ENCODE data around the gene NPAS3. TPM values are rescaled to one million over a fixed set of nuclear protein-coding genes. Genes with fewer than 3 reads are reported as not detected.
A peak's percentile ranks its signal among the peaks of the same experiment; 100 is the strongest.

Gene NPAS3
- total RNA-seq, 1 donor = 0.86 TPM

GRCh38 chr14:33734387-33734786, 795.7 kb downstream of the NPAS3 start:
- DNase-seq (ENCODE audit: low read depth) = no peak
- no peak overlapping the region for H3K4me3 ChIP-seq (ENCODE audit: low read depth, low read length)
- TF ChIP-seq, protein P1, sequence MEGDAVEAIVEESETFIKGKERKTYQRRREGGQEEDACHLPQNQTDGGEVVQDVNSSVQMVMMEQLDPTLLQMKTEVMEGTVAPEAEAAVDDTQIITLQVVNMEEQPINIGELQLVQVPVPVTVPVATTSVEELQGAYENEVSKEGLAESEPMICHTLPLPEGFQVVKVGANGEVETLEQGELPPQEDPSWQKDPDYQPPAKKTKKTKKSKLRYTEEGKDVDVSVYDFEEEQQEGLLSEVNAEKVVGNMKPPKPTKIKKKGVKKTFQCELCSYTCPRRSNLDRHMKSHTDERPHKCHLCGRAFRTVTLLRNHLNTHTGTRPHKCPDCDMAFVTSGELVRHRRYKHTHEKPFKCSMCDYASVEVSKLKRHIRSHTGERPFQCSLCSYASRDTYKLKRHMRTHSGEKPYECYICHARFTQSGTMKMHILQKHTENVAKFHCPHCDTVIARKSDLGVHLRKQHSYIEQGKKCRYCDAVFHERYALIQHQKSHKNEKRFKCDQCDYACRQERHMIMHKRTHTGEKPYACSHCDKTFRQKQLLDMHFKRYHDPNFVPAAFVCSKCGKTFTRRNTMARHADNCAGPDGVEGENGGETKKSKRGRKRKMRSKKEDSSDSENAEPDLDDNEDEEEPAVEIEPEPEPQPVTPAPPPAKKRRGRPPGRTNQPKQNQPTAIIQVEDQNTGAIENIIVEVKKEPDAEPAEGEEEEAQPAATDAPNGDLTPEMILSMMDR (IDR thresholded peaks at IDR 0.05; ENCODE audit: insufficient read depth, low read depth, low read length) = no peak

- TF ChIP-seq, protein P1 (IDR thresholded peaks at IDR 0.05; ENCODE audit: insufficient read depth, low read depth, low read length) = no peak
- DNase-seq (ENCODE audit: low read depth) = no peak
- H3K4me3 ChIP-seq (ENCODE audit: low read depth, low read length) = no peak overlapping the region
Observed at GRCh38 chr14:33736299-33736825, 797.7 kb downstream of the NPAS3 start.

DNA sequence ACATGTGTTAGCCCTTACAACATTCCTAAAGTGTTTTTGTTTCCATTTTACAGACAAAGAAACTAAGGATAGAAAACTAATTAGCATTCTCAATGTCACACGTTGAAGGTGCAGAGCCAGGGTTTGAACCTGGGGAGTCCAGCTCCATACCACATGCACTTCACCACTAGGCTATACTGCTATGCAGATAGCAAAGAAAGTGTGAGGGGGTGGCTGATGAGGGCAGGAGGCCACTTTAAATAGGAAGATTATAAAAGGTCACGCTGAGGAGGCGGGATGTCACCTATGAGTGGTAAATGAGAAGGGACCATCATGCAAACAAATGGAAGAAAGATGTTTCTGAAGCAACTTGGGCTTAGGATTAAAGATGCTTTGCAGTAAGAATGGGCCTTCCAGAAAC, 798.3 kb downstream of the NPAS3 start:
- H3K4me3 ChIP-seq (ENCODE audit: low read depth, low read length) = no peak overlapping the region
- TF ChIP-seq, protein P1 (IDR thresholded peaks at IDR 0.05; ENCODE audit: insufficient read depth, low read depth, low read length) = no peak
- no peak for DNase-seq (ENCODE audit: low read depth)

GRCh38 chr14:33737446-33737845, 798.8 kb downstream of the NPAS3 start:
- TF ChIP-seq, protein P1 (IDR thresholded peaks at IDR 0.05; ENCODE audit: insufficient read depth, low read depth, low read length) = no peak
- peak; percentile 80 for DNase-seq (ENCODE audit: low read depth)
- no peak overlapping the region for H3K4me3 ChIP-seq (ENCODE audit: low read depth, low read length)

- no peak overlapping the region for H3K4me3 ChIP-seq (ENCODE audit: low read depth, low read length)
- no peak for DNase-seq (ENCODE audit: low read depth)
- TF ChIP-seq, protein P1 (IDR thresholded peaks at IDR 0.05; ENCODE audit: insufficient read depth, low read depth, low read length) = no peak
Observed at GRCh38 chr14:33738029-33738428, 799.4 kb downstream of the NPAS3 start.

- no peak overlapping the region for H3K4me3 ChIP-seq (ENCODE audit: low read depth, low read length)
- TF ChIP-seq, protein P1 (IDR thresholded peaks at IDR 0.05; ENCODE audit: insufficient read depth, low read depth, low read length) = no peak
- DNase-seq (ENCODE audit: low read depth) = no peak
Observed at GRCh38 chr14:33738491-33738890, 799.8 kb downstream of the NPAS3 start.

- TF ChIP-seq, protein P1 (IDR thresholded peaks at IDR 0.05; ENCODE audit: insufficient read depth, low read depth, low read length) = no peak
- no peak overlapping the region for H3K4me3 ChIP-seq (ENCODE audit: low read depth, low read length)
- no peak for DNase-seq (ENCODE audit: low read depth)
Observed at GRCh38 chr14:33740531-33740930, 801.9 kb downstream of the NPAS3 start.

Data from fibroblast of villous mesenchyme (primary cell).